ENCODE results near the gene TMEM218.

TMEM218 gene

DNA sequence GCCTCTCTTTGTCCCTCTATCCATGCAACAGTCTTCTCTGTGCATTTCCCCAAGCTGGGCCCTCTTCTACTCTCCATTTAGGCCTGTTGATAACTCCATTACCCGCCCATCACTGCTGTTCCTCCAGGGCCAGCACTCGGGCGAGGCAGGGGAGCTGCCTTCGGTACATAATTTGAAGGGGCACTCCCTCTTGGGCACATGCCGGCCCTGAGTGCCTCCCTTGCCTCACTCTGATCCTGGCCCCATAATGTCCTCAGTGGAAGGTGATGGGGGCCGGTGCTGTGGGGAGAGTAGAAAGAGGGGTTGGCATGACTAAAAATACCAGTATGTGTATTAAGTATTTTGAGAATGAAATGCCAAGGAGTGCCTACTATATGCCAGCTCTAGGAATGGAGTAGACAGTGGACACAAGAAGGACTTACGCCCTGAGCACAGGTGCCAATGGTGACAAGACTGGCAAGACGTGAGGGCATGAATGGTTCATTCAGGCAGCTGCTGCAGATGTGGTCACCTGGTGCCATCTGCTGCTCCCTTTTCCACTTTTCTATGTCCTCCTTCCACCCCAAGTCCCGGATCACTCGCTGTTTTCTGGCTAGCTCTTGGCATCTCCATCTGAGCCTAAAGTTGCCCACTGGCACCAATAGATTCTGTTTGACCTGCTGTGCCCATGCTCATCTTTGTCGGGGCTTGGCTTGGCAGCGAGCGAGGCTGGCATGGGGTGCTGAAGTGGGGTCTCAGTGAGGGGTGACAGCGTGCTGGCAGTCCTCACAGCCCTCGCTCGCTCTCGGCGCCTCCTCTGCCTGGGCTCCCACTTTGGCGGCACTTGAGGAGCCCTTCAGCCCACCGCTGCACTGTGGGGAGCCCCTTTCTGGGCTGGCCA lies 22.6 kb downstream of the TMEM218 start:
- DNase-seq = no peak

DNA sequence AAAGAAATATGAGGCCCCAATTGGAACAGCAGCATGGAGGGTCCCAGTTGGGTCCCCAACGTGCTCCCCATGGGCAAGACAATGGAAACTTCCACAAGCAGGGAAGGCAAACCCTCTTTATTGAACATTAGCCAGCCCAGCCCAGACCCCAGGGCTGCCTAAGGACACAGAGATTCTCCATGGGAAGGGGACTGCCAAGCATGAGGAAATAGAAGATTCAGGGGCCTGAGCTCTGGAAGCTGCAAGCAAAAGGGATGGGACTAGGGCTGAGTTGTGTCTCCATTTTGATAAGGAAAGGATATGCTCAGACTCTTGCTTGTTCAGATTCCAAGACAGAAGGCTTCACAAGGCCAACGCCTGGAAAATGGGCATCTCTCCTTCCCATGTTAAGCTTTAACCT lies 23.3 kb downstream of the TMEM218 start:
- no peak for DNase-seq

DNA sequence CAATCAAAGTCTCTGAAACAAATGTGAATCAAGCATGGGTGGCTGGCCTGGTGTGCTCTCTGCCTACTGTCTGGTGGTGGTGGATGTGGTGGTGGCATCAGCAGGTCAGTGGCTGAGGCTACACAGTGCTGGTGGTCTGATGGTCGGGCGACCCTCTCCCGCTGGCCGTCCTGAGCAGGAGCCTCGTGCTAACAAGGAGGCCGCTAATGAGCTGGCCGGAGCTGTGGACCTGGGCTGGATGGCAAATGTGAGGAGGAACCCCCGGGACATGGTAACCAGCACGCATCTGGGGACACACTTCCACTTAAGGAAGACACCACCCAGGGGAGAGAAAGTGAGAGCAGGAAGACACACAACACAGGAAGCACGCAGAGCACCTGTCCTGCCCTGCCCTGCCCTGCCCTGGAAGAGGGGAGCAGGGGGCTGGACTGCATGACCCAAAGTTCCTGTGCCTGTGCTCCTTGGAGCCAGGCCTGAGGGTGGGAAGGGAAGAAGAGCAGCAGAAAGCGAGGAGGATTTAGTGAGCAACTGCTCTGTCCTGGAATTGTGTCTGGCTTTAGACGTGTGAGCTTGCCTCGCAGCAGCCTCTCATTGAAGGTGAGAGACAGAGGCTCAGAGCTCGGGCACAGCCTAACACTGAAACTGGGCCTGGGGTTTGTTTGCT lies 24.7 kb downstream of the TMEM218 start:
- DNase-seq = no peak

DNA sequence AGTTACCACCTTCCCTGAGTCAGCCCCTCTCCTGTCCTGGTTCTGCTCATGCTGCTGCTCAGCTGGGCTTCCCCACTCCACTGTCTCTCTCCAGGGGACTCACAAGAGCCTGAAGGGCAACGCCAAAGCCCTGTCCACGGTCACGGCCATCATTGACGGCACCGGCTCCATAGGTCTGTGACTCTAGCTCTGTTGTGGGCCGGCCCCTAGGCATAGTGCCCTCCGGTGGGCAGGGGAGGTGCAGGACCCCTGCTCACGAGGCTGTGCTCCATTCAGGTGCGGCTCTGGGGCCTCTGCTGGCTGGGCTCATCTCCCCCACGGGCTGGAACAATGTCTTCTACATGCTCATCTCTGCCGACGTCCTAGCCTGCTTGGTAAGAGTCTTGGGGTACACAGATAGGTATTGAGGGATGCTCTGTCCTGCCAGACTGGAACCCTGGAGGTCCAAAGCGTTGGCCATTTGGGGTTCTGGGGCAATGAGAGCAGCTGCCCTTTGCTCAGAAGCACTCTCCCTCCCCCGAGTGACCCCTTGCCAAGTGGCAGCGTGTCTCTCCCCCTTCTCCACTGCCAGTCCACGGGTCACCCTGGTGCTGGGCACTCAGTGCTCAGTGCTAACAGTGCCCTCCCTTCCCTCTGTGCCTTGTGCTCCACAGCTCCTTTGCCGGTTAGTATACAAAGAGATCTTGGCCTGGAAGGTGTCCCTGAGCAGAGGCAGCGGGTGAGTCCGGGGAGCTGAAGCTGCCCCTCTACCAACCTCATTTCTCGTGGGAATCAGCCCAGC lies 25.9 kb downstream of the TMEM218 start:
- DNase-seq = no peak

DNA sequence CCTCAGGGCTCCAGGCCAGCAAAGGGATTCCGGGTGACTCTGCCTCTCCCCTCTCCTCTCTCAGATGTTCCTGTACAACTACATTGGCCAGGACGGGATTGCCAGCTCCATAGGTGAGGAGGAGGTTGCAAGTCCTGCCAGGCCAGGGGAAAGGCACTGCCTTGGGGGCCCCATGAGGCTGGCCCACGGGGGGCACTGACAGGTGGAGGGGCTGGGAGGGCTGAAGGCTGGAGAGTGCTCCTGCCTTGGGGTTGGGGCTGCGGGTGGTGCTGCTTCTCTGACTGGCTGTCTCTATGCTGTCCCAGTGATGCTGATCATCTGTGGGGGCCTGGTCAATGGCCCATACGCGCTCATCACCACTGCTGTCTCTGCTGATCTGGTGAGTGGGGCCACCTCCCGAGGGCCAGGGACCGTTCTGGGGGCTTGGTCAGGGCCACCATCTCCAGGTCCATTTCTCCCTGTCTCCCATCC lies 26.6 kb downstream of the TMEM218 start:
- DNase-seq = no peak

DNA sequence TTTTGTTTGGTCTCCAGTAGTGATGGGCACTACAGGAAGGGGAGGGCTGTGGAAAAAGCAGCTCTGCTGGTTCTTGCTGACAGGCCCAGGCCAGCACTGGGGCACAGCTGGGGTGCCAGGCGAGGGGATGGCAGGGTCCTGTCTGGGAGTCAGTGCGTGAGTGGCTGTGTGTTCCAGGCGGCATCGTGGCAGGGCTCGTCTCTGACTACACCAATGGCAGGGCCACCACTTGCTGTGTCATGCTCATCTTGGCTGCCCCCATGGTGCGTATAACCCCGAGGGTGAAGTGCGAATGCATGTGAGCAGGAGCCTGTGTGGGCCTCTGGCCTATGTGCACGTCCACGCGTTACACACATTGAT lies 27.4 kb downstream of the TMEM218 start:
- DNase-seq = no peak

DNA sequence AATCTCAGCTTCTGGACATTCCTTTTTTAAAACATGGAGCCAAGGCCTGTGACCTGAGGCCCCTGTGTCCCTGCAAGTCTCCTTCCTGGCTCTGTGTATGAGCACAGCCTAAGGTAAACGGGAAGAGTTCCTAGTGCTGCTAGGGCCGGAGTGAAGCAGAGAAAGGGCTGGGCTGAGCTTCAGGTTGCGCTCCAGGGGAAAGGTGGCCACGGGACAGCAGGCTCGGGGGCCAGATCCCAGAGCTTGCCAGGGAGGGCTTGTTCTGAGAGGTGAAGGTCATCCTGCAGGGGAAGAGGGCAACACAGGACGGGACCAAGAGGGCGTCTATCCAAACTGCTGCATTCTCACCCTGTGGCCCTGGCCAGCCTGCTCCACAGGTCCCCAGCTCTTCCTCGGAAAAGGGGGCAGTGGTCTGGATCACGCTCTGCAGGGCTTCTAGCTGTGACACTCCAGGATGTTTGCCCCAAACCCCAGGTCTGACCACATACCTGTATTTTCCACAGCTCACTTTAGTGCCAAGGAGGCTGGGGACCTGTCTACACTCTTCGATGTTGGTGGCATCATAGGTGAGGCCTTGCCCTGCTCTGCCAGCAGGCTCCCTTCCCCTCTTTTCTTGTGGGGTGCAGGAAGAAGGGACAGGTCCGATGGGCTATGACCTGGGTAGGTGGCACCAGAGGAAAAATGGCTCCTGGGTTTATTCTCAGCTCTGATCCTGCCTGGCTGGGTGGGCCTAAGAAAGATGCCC lies 27.9 kb downstream of the TMEM218 start:
- no peak for DNase-seq

- no peak for DNase-seq
These were observed 28.7 kb downstream of the TMEM218 start for GRCh38 chr11:125082611-125083311.

DNA sequence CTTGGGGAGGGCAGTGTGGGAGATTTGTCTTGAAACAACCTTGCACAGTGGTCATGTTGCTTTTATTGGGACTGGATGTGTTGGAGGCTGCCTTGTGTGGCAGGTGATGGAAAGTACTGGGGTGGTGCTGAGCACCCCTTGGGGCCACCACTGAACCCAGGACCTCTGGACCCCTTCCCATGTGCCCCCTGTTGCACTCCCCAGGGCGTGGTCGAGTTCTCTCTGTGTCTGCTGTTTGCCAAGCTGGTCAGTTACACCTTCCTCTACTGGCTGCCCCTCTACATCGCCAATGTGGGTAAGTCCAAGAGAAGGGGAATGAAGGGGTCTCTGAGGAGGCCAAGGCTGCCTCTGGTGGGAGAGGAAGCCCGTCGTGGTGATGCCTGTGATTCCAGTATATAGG lies 29.4 kb downstream of the TMEM218 start:
- no peak for DNase-seq

GRCh38 chr11:125081098-125081798 lies 30.2 kb downstream of the TMEM218 start:
- no peak for DNase-seq

- no peak for DNase-seq
These were observed 30.9 kb downstream of the TMEM218 start for GRCh38 chr11:125080531-125080911.

GRCh38 chr11:125079878-125080530 lies 31.4 kb downstream of the TMEM218 start:
- DNase-seq = no peak

GRCh38 chr11:125079151-125079877 lies 32.1 kb downstream of the TMEM218 start:
- DNase-seq = peak in 1 of 2 donors; percentile 11

- DNase-seq = no peak
These were observed 32.8 kb downstream of the TMEM218 start for GRCh38 chr11:125078516-125079140.

GRCh38 chr11:125078016-125078415 lies 33.4 kb downstream of the TMEM218 start:
- DNase-seq = no peak

DNA sequence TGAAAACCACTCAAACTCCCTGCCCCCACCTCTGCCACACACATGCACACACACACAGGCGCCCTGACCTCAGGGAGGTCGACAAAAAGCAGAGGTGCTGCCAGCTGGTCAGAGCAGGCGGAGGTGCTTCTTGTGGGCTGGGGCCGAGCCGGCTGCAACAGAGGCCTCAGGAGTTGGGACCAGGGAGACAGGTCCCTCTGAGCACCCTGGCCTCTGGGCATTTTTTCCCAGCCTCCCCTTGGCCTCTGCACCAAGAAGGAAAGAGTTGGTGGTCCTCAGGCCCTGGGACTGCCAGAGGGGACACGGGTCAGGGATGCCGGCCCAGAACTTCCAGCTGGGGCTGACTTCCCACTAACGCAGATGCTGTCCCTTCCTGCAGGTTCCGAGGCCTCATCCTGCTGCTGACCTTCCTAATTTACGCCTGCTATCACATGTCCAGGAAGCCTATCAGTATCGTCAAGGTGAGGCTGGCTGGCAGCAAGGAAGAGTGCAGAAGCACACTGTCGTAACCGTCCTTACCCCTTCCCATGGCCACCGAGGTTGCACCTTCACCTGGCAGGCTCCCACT lies 35.0 kb downstream of the TMEM218 start:
- DNase-seq = no peak

- no peak for DNase-seq
These were observed 35.5 kb downstream of the TMEM218 start for GRCh38 chr11:125075900-125076317.

- no peak for DNase-seq
These were observed 36.2 kb downstream of the TMEM218 start for GRCh38 chr11:125075242-125075625.

GRCh38 chr11:125074511-125075241 lies 36.8 kb downstream of the TMEM218 start:
- DNase-seq = no peak
